Natural killer cell (primary cell): ENCODE data around the gene RHEBL1. TPM values are rescaled to one million over a fixed set of nuclear protein-coding genes. Genes with fewer than 3 reads are reported as not detected.

ENCODE experiments used
- ATAC-seq, 3 donors: fragments of 150-1000 bp in 2 of 3; fragments of 200-7000 bp in 1 of 3; cut with Tn5 transposase; 1 replicate in 1 of 3; 2 replicates in 2 of 3; pipeline ENCODE4 v1.10.0; 2021; ENCODE audit warnings: mild to moderate bottlenecking in 2 of 3, moderate library complexity in 2 of 3
- DNase-seq, 2 donors: peaks; one replicate each; pipeline versions ENCODE4 v3.0.0 to v3.0.0-alpha.2; 2013 to 2021; ENCODE audit warnings: mixed read lengths in 1 of 2
- H3K27ac ChIP-seq: one replicate; pipeline ENCODE4 v1.5.1; 2013; ENCODE audit warnings: mild to moderate bottlenecking, low read length
- H3K27me3 ChIP-seq: one replicate; pipeline ENCODE4 v1.6.1; 2013; ENCODE audit warnings: low read length; ENCODE audit not compliant: control insufficient read depth, insufficient read depth
- H3K36me3 ChIP-seq: one replicate; pipeline ENCODE4 v1.6.1; 2013; ENCODE audit warnings: low read length; ENCODE audit not compliant: control insufficient read depth, insufficient read depth
- H3K4me1 ChIP-seq: one replicate; pipeline ENCODE4 v1.6.1; 2013; ENCODE audit warnings: low read length; ENCODE audit not compliant: control insufficient read depth, insufficient read depth
- H3K4me3 ChIP-seq: one replicate; pipeline ENCODE4 v1.5.1; 2013; ENCODE audit warnings: low read length
- H3K9me3 ChIP-seq: one replicate; pipeline ENCODE4 v1.6.1; 2013; ENCODE audit warnings: low read length; ENCODE audit not compliant: control insufficient read depth, insufficient read depth
- H3K27ac Mint-ChIP-seq, 2 donors: one replicate each; pipeline ENCODE4 v1.8.0; 2022; ENCODE audit warnings: mild to moderate bottlenecking in 2 of 2, mixed read lengths in 2 of 2, moderate library complexity in 1 of 2
- H3K27me3 Mint-ChIP-seq, 2 donors: one replicate each; pipeline ENCODE4 v1.8.0; 2022; ENCODE audit warnings: low read depth in 2 of 2, mixed read lengths in 2 of 2
- H3K36me3 Mint-ChIP-seq: one replicate; pipeline ENCODE4 v1.8.0; 2022; ENCODE audit warnings: mixed read lengths
- H3K4me1 Mint-ChIP-seq, 2 donors: one replicate each; pipeline ENCODE4 v1.8.0; 2022; ENCODE audit warnings: mixed read lengths in 2 of 2
- H3K4me3 Mint-ChIP-seq: one replicate; pipeline ENCODE4 v1.8.0; 2022; ENCODE audit warnings: mild to moderate bottlenecking, moderate library complexity, mixed read lengths
- H3K9me3 Mint-ChIP-seq, 2 donors: one replicate each; pipeline ENCODE4 v1.8.0; 2022; ENCODE audit warnings: mixed read lengths in 2 of 2
- CTCF ChIP-seq: fragments of 200-600 bp; IDR thresholded peaks from one replicate; pipeline ENCODE4 v1.8.0; 2022; ENCODE audit warnings: antibody characterized with exemption
- WGBS: methylation state at CpG from one replicate; pipeline ENCODE4 v1.1.7; 2013; ENCODE audit warnings: missing lambda C conversion rate; ENCODE audit not compliant: insufficient coverage; 5-methylcytosine and 5-hydroxymethylcytosine counted together
- intact Hi-C: fragments of 100-400 bp; cut with micrococcal nuclease; formaldehyde crosslinking; loops from one replicate; pipeline ENCODE4 v1.14.2; 2022
- total RNA-seq, 4 donors: library from RNA; stranded (reverse); fragments of 120-200 nt in 1 of 4; gene quantifications; one replicate each; pipeline versions ENCODE4 v1.2.3 to v1.2.4, GENCODE V29; 2013 to 2022

RHEBL1 gene
- total RNA-seq, 3 donors from 2014 or later (not counting 1 experiment from before 2014, with no cell fraction given), result 6.3 to 11.6 (median 11.1) TPM

GRCh38 chr12:49041036-49041880 is 28.5 kb downstream of the RHEBL1 start:
- DNase-seq, result no peak
- no peaks in the 10 kb centered on the region for H3K9me3 Mint-ChIP-seq
- WGBS, result 98% methylated on average over 31 of the region's 31 CpGs
- peaks cover 6 to 16% of the 10 kb centered on the region in 2 donors for H3K4me1 Mint-ChIP-seq
- ATAC-seq, result no peak
- no peaks in the 10 kb centered on the region for H3K9me3 ChIP-seq
- intact Hi-C loops, result loop anchor here (5.0 kb wide), 1 partner anchor 44 kb away; the partner anchor contains the start of gene DDN
- peaks cover 14% of the 10 kb centered on the region for H3K36me3 Mint-ChIP-seq
- no peak for TF ChIP-seq CTCF
- no peaks in the 10 kb centered on the region for H3K27me3 ChIP-seq
- H3K27ac ChIP-seq, result no peak overlapping the region
- peaks cover 90% of the 10 kb centered on the region for H3K36me3 ChIP-seq
- no peak overlapping the region for H3K4me3 ChIP-seq
- no peak overlapping the region for H3K4me3 Mint-ChIP-seq
- no peaks in the 10 kb centered on the region for H3K27me3 Mint-ChIP-seq
- no peak overlapping the region for H3K27ac Mint-ChIP-seq
- H3K4me1 ChIP-seq, result no peaks in the 10 kb centered on the region

DNA sequence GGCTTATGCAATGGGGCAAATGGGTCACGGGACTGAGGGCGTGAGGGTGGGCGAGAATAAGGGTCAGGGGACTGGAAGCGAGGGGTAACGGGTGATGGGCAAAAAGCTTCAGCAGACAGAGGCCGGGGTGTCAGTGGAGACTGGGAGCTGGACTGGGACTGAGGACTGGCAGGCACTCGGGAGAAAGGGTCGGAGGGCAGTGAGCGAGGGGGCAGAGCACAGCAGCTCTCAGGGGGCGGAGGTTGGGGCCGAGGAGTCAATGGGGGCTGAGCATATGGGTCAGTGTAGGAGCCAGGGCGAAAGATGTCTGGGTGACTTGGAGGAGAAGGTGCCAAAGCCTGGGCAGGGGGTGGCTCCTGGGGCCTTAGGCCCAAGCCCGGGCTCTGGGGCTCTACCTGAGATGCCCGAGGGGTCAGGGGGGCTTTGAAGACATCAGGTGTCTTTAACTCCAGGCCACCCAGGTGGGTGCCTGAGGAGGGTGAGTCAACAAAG is 29.4 kb downstream of the RHEBL1 start:
- Histone ChIP-seq H3K4me3 (no peak overlapping the region), H3K9me3 (no peaks in the 10 kb centered on the region), H3K27me3 (no peaks in the 10 kb centered on the region), H3K4me1 (no peaks in the 10 kb centered on the region), H3K36me3 (peaks cover 85% of the 10 kb centered on the region), H3K27ac (no peak overlapping the region)
- ATAC-seq (no peak), DNase-seq (no peak)
- Mint-ChIP-seq H3K27ac (peak overlapping the region in 1 of 2 donors; percentile 58), H3K36me3 (peaks cover 14% of the 10 kb centered on the region), H3K4me3 (no peak overlapping the region), H3K4me1 (peaks cover 6 to 16% of the 10 kb centered on the region in 2 donors), H3K9me3 (no peaks in the 10 kb centered on the region), H3K27me3 (no peaks in the 10 kb centered on the region)
- intact Hi-C loops, result loop anchor here (5.0 kb wide), 1 partner anchor 43 kb away; the partner anchor contains the start of gene DDN
- WGBS, result 98% methylated on average over 14 of the region's 14 CpGs
- no peak for TF ChIP-seq CTCF

DNA sequence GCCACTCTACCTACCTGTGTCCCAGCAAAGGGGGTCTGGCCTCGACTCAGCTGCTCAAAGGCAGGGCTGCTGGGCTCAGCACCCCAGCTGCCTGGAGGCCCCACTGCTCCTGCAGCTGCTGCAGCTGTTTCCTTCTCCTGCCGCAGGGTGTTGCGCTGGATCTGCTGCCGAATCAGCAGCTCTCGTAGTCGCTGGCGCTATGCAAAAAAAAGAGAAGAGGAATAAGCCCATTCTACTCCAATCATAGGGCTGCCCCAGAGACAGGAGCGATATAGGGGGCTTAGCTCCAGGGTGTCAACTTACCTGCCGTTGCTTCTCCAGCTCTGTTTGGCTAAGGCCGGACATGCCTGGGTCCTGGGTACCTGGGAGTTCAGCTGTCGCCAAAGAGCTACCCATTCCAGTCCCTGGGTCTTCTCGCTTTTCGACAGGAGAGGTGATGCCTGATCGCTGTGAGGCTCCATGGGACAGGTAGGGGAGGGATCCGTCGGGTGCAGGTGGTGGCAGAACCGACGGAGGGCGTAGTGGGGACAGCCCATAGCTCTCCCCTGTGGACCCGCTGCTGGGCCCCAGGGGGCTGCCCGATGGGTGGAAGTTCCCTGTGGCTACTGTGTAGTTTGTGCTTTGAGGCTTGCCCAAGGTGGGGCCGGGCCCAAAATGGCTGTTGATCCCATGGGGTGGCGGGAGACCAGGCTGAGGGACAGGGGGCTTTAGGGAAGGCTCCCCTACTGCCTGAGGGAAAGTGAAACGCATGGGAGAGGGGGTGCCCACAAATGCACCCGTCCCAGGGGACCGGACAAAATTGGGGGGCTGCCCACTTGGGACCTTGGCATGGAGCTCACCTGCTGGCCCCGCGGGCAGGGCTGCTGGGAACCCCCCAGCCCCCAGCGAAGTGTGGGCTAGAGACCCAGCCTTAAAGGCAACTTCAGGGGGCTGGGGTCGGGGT is 30.1 kb downstream of the RHEBL1 start:
- 96% methylated on average over 30 of the region's 30 CpGs for WGBS
- H3K27ac Mint-ChIP-seq, result peak overlapping the region in 1 of 2 donors; percentile 58
- no peak for TF ChIP-seq CTCF
- DNase-seq, result no peak
- Histone ChIP-seq H3K27me3 (no peaks in the 10 kb centered on the region), H3K36me3 (peaks cover 86% of the 10 kb centered on the region), H3K4me1 (no peaks in the 10 kb centered on the region), H3K9me3 (no peaks in the 10 kb centered on the region), H3K4me3 (no peak overlapping the region), H3K27ac (no peak overlapping the region)
- no peak overlapping the region for H3K4me3 Mint-ChIP-seq
- H3K9me3 Mint-ChIP-seq, result no peaks in the 10 kb centered on the region
- peaks cover 14% of the 10 kb centered on the region for H3K36me3 Mint-ChIP-seq
- ATAC-seq, result no peak
- no peaks in the 10 kb centered on the region for H3K27me3 Mint-ChIP-seq
- peaks cover 6 to 15% of the 10 kb centered on the region in 2 donors for H3K4me1 Mint-ChIP-seq
- intact Hi-C loops, result loop anchor here (5.0 kb wide), 1 partner anchor 42 kb away; the partner anchor contains the start of gene DDN
